ENCODE measurements around the gene GRIA1. TPM values are rescaled to one million over a fixed set of nuclear protein-coding genes. Genes with fewer than 3 reads are reported as not detected.

Gene GRIA1
- total RNA-seq, 1 experiment from 2014 or later, result not detected

GRCh38 chr5:153791339-153791738 is 300.9 kb downstream of the GRIA1 start:
- H3K36me3 ChIP-seq, result no peaks in the 10 kb centered on the region
- DNase-seq, result no peak
- H3K9me3 ChIP-seq, result no peaks in the 10 kb centered on the region
- H3K27me3 ChIP-seq, result no peaks in the 10 kb centered on the region
- no peak overlapping the region for H3K4me3 ChIP-seq

GRCh38 chr5:153792305-153792704 is 301.8 kb downstream of the GRIA1 start:
- no peaks in the 10 kb centered on the region for H3K9me3 ChIP-seq
- H3K27me3 ChIP-seq, result no peaks in the 10 kb centered on the region
- H3K36me3 ChIP-seq, result no peaks in the 10 kb centered on the region
- no peak overlapping the region for H3K4me3 ChIP-seq
- no peak for DNase-seq

- Histone ChIP-seq H3K27me3 (no peaks in the 10 kb centered on the region), H3K9me3 (no peaks in the 10 kb centered on the region), H3K36me3 (no peaks in the 10 kb centered on the region), H3K4me3 (no peak overlapping the region)
- no peak for DNase-seq
Observed at GRCh38 chr5:153793699-153794098, 303.2 kb downstream of the GRIA1 start.

- Histone ChIP-seq H3K9me3 (no peaks in the 10 kb centered on the region), H3K36me3 (no peaks in the 10 kb centered on the region), H3K4me3 (no peak overlapping the region), H3K27me3 (no peaks in the 10 kb centered on the region)
- no peak for DNase-seq
Observed at GRCh38 chr5:153794327-153794726, 303.9 kb downstream of the GRIA1 start.

- peak; percentile 22 for DNase-seq
- no peak overlapping the region for H3K4me3 ChIP-seq
- no peaks in the 10 kb centered on the region for H3K27me3 ChIP-seq
- H3K36me3 ChIP-seq, result no peaks in the 10 kb centered on the region
- H3K9me3 ChIP-seq, result no peaks in the 10 kb centered on the region
Observed at GRCh38 chr5:153796527-153796926, 306.1 kb downstream of the GRIA1 start.

GRCh38 chr5:153797484-153797883 is 307.0 kb downstream of the GRIA1 start:
- H3K27me3 ChIP-seq, result no peaks in the 10 kb centered on the region
- no peak for DNase-seq
- H3K4me3 ChIP-seq, result no peak overlapping the region
- no peaks in the 10 kb centered on the region for H3K36me3 ChIP-seq
- no peaks in the 10 kb centered on the region for H3K9me3 ChIP-seq

GRCh38 chr5:153798830-153799229 is 308.4 kb downstream of the GRIA1 start:
- Histone ChIP-seq H3K27me3 (no peaks in the 10 kb centered on the region), H3K36me3 (no peaks in the 10 kb centered on the region), H3K4me3 (no peak overlapping the region), H3K9me3 (no peaks in the 10 kb centered on the region; the same call in 1 of the 2 replicates)
- no peak for DNase-seq

- H3K4me3 ChIP-seq, result no peak overlapping the region
- no peaks in the 10 kb centered on the region for H3K27me3 ChIP-seq
- H3K9me3 ChIP-seq, result no peaks in the 10 kb centered on the region; the same call in 1 of the 2 replicates
- DNase-seq, result no peak
- H3K36me3 ChIP-seq, result no peaks in the 10 kb centered on the region
Observed at GRCh38 chr5:153799466-153799865, 309.0 kb downstream of the GRIA1 start.

- Histone ChIP-seq H3K4me3 (no peak overlapping the region), H3K9me3 (no peaks in the 10 kb centered on the region; the same call in 1 of the 2 replicates), H3K36me3 (no peaks in the 10 kb centered on the region), H3K27me3 (no peaks in the 10 kb centered on the region)
- DNase-seq, result no peak
Observed at GRCh38 chr5:153802050-153802821, 311.8 kb downstream of the GRIA1 start.

GRCh38 chr5:153807801-153808200 is 317.3 kb downstream of the GRIA1 start:
- Histone ChIP-seq H3K36me3 (no peaks in the 10 kb centered on the region), H3K9me3 (no peaks in the 10 kb centered on the region; the same call in 1 of the 2 replicates), H3K27me3 (peaks cover 2% of the 10 kb centered on the region; the same call in 1 of the 2 replicates), H3K4me3 (no peak overlapping the region)
- DNase-seq, result no peak

- Histone ChIP-seq H3K36me3 (no peaks in the 10 kb centered on the region), H3K9me3 (no peaks in the 10 kb centered on the region), H3K27me3 (peaks cover 2% of the 10 kb centered on the region; the same call in 1 of the 2 replicates), H3K4me3 (no peak overlapping the region)
- no peak for DNase-seq
Observed at GRCh38 chr5:153809166-153809565, 318.7 kb downstream of the GRIA1 start.

GRCh38 chr5:153813901-153814300 is 323.4 kb downstream of the GRIA1 start:
- no peaks in the 10 kb centered on the region for H3K36me3 ChIP-seq
- peaks cover 2% of the 10 kb centered on the region; the same call in 1 of the 2 replicates for H3K27me3 ChIP-seq
- no peak for DNase-seq
- H3K4me3 ChIP-seq, result no peak overlapping the region
- no peaks in the 10 kb centered on the region for H3K9me3 ChIP-seq

GRCh38 chr5:153816870-153817269 is 326.4 kb downstream of the GRIA1 start:
- no peak for DNase-seq
- Histone ChIP-seq H3K36me3 (no peaks in the 10 kb centered on the region), H3K4me3 (no peak overlapping the region)

GRCh38 chr5:153818626-153819025 is 328.2 kb downstream of the GRIA1 start:
- Histone ChIP-seq H3K36me3 (no peaks in the 10 kb centered on the region), H3K9me3 (no peaks in the 10 kb centered on the region), H3K4me3 (no peak overlapping the region), H3K27me3 (no peaks in the 10 kb centered on the region)
- no peak for DNase-seq

More at GRCh38 chr5:153816870-153817269, 326.4 kb downstream of the GRIA1 start:
- no peaks in the 10 kb centered on the region for H3K27me3 ChIP-seq
- no peaks in the 10 kb centered on the region for H3K9me3 ChIP-seq

- no peaks in the 10 kb centered on the region for H3K9me3 ChIP-seq
- no peak overlapping the region for H3K4me3 ChIP-seq
- no peak for DNase-seq
- no peaks in the 10 kb centered on the region for H3K27me3 ChIP-seq
- H3K36me3 ChIP-seq, result no peaks in the 10 kb centered on the region
Observed at GRCh38 chr5:153823036-153823435, 332.6 kb downstream of the GRIA1 start.

- H3K27me3 ChIP-seq, result no peaks in the 10 kb centered on the region
- no peak overlapping the region for H3K4me3 ChIP-seq
- no peaks in the 10 kb centered on the region; the same call in 1 of the 2 replicates for H3K9me3 ChIP-seq
- peak; percentile 14 for DNase-seq
- no peaks in the 10 kb centered on the region for H3K36me3 ChIP-seq
Observed at GRCh38 chr5:153824909-153825308, 334.4 kb downstream of the GRIA1 start.

- Histone ChIP-seq H3K9me3 (no peaks in the 10 kb centered on the region; the same call in 1 of the 2 replicates), H3K36me3 (no peaks in the 10 kb centered on the region), H3K4me3 (no peak overlapping the region), H3K27me3 (no peaks in the 10 kb centered on the region)
- peak; percentile 9 for DNase-seq
Observed at GRCh38 chr5:153827397-153827796, 336.9 kb downstream of the GRIA1 start.

GRCh38 chr5:153829510-153830065 is 339.1 kb downstream of the GRIA1 start:
- H3K27me3 ChIP-seq, result no peaks in the 10 kb centered on the region
- no peaks in the 10 kb centered on the region; the same call in 1 of the 2 replicates for H3K9me3 ChIP-seq
- DNase-seq, result no peak
- H3K36me3 ChIP-seq, result no peaks in the 10 kb centered on the region
- H3K4me3 ChIP-seq, result no peak overlapping the region

All from MG63 (cell line).